ENCODE results near the gene RBM15. TPM values are rescaled to one million over a fixed set of nuclear protein-coding genes. Genes with fewer than 3 reads are reported as not detected.

RBM15 gene
- total and polyA plus RNA-seq, 2 of the 4 experiments (the other 2 are of a cell fraction) = 6.3 to 31.7 TPM

- H3K18ac ChIP-seq (ENCODE audit: low read depth, low read length) = no peak overlapping the region
- H3K9me3 ChIP-seq (ENCODE audit: control insufficient read depth, insufficient read depth, low read length) = no peaks in the 10 kb centered on the region
- ATAC-seq (ENCODE audit: low read depth) (no peak), DNase-seq (no peak)
- peaks cover 21% of the 10 kb centered on the region for H3K36me3 ChIP-seq (ENCODE audit: control insufficient read depth, insufficient read depth, low read length)
- H3K4ac ChIP-seq (ENCODE audit: low read depth, low read length) = no peak overlapping the region
- H2BK20ac ChIP-seq (ENCODE audit: low read depth, low read length) = no peak overlapping the region
- H3K27me3 ChIP-seq (ENCODE audit: control insufficient read depth, insufficient read depth, low read length) = no peaks in the 10 kb centered on the region
- peak overlapping the region; percentile 19 for H2BK5ac ChIP-seq (ENCODE audit: low read depth, low read length, poor library complexity, severe bottlenecking)
- BruUV-seq (replicated peaks) = no TSS peak
- WGBS, 2 experiments (ENCODE audit: extremely low coverage in 2 of 2, insufficient read length in 1 of 2) = 58% methylated on average over 3 of the region's 9 CpGs; no CpG with 5 or more reads in 1 of the 2 experiments
- peaks cover 12% of the 10 kb centered on the region for H3K9me1 ChIP-seq (ENCODE audit: insufficient read depth, low read length)
- H2BK120ac ChIP-seq (ENCODE audit: low read depth, low read length) = no peak overlapping the region
- peak overlapping the region; percentile 18; the same call in 1 of the 2 replicates for H3K27ac ChIP-seq (ENCODE audit: insufficient read depth, low read length)
- H4K8ac ChIP-seq (ENCODE audit: low read depth in 2 of 2, low read length in 2 of 2) = no peak overlapping the region
- no peak overlapping the region for H4K91ac ChIP-seq (ENCODE audit: insufficient read depth, low read depth, low read length)
- intact Hi-C loops (cut with micrococcal nuclease) (no loop called here), dilution Hi-C loops (cut with HindIII; ENCODE audit: low sequenced_read_pairs, unreplicated experiment) (no loop called here), in situ Hi-C loops (cut with MboI; ENCODE audit: low sequenced_read_pairs) (loop anchor here (5.0 kb wide), 1 partner anchor 60 kb away; no protein-coding TSS in a partner anchor)
- peak overlapping the region; percentile 5; the same call in 1 of the 2 replicates for H2AK5ac ChIP-seq (ENCODE audit: low read depth, low read length)
- H3K9ac ChIP-seq (ENCODE audit: low read depth, low read length) = peak overlapping the region; percentile 10
- no peak overlapping the region for H3K56ac ChIP-seq (ENCODE audit: extremely low read depth, insufficient read depth, low read length)
- ChIA-PET CTCF (interaction anchor here (1.0 kb wide), 1 partner anchor 15 kb away, joined by 3 read pairs; no protein-coding TSS in a partner anchor), POLR2A (ENCODE audit: unreplicated experiment) (no interaction called here)
- H3K4me3 ChIP-seq (ENCODE audit: insufficient read depth, low read depth, low read length) = peak overlapping the region; percentile 9
- no peak overlapping the region for H2AFZ ChIP-seq (replicated peaks; ENCODE audit: low read length, poor library complexity)
- no peak for TF ChIP-seq NFE2L2 (IDR thresholded peaks at IDR 0.05; ENCODE audit: low read depth, low read length)
- TF ChIP-seq BHLHE40 (IDR thresholded peaks at IDR 0.05; ENCODE audit: low read depth, low read length) = no peak
- no peak for TF ChIP-seq CEBPB (IDR thresholded peaks at IDR 0.05; ENCODE audit: low read depth, low read length)
- H3K79me1 ChIP-seq (ENCODE audit: low read depth in 1 of 2, low read length in 2 of 2) = peaks cover 6 to 41% of the 10 kb centered on the region in 2 experiments
- H3K14ac ChIP-seq (replicated peaks; ENCODE audit: low read depth, low read length) = no peak overlapping the region
- H4K20me1 ChIP-seq (ENCODE audit: insufficient read depth, low read length) = peaks cover 42% of the 10 kb centered on the region
- peaks cover 19% of the 10 kb centered on the region for H3K4me1 ChIP-seq (ENCODE audit: control insufficient read depth, insufficient read depth, low read length)
- no peak overlapping the region for H2AK9ac ChIP-seq (replicated peaks; ENCODE audit: low read depth, low read length, poor library complexity)
- H4K5ac ChIP-seq (ENCODE audit: low read depth, low read length) = no peak overlapping the region; the same call in 1 of the 2 replicates
- no peak overlapping the region for H2BK15ac ChIP-seq (ENCODE audit: low read depth, low read length)
- H3K4me2 ChIP-seq (ENCODE audit: low read depth, low read length) = peak overlapping the region; percentile 84
- peak overlapping the region; percentile 88 for H3K23ac ChIP-seq (ENCODE audit: low read depth, low read length)
Measured at GRCh38 chr1:110341872-110342331, 2.7 kb downstream of the RBM15 start.

All from IMR-90 (cell line).